GM04503 (cell line): ENCODE measurements around the gene HDGFL2.
"Not testable (repeated sequence)": the region's sequence is repeated elsewhere in the genome, so short reads cannot be mapped to it uniquely, and the experiment has no call there.

Source experiments
- DNase-seq: peaks from one replicate; pipeline ENCODE4 v3.0.0-alpha.2; 2012; ENCODE audit warnings: low read depth

HDGFL2 gene

GRCh38 chr19:4516199-4516938 is 44.3 kb downstream of the HDGFL2 start:
- no peak for DNase-seq

- no peak for DNase-seq
These were observed 44.8 kb downstream of the HDGFL2 start for GRCh38 chr19:4516939-4517300.

DNA sequence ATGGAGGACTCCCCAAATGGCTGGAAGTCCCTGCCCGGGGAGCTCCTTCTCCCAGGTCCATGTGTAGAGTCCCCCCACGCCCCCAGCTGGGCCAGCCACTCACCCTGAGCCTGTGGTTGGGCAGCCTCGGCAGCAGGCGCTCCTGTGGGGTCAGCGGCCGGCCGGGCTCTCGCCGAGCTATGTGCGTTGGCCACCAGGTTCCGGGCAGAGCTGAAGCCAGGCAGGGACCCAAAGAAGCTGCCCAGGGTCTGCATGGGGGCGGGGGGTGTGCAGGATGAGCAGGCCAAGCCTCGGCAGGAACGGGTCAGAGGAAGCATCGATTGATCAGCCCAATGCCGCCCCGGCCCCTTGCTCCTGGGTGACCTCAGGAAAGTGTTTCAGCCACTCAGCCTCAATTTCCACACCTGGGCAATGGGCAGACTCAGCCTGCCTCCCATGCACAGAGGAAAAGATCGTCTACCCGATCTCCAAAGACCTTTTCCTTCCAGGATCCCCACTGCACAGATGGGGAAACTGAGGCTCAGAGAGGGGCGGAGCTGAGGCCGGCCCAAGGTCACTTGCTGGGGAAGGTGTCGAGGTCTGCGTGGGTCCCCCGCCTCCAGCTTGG is 45.5 kb downstream of the HDGFL2 start:
- DNase-seq, result no peak

GRCh38 chr19:4518345-4519171 is 46.5 kb downstream of the HDGFL2 start, which contains the start of gene PLIN4:
Gene PLIN4 (minus strand): TSS chr19:4518486. CDS start chr19:4518272, 214 bp downstream.
- no peak for DNase-seq

GRCh38 chr19:4519172-4519496 is 47.0 kb downstream of the HDGFL2 start:
- no peak for DNase-seq

DNA sequence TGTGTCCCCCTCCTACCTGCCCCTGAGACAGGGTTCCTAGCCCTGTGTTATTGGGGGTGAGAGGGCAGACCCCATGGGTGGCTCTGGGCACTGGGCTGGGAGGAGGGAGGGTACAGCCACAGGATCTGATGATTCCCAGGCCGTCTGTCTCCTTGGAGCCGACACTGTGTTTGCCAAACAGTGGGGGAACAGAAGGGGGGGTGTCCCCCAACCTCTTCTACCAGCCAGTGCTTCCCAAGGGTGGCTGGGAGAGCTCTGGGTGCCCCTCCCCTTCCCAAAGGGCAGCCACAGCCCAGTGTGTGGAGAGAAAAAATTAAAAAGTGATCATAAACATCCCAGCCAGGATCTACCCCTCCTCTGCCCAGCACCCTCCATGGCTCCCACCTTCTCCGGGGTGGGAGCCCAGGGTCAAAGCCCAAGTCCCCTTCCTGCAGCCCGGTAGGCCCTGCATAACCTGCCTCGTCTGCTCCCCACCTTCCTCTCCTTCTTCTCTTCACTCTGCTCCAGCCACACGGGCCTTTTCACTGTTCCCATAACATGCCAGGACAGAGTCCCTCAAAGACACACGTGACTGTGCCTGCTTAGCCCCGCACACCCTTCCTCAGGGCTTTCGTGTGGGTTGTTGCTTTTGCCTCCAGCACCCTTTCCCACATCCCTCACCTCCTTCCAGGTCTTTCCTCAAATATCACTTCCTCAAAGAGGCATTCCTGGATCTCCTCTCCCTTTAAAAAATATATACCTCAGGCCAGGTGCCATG is 47.6 kb downstream of the HDGFL2 start:
- DNase-seq, result no peak

DNA sequence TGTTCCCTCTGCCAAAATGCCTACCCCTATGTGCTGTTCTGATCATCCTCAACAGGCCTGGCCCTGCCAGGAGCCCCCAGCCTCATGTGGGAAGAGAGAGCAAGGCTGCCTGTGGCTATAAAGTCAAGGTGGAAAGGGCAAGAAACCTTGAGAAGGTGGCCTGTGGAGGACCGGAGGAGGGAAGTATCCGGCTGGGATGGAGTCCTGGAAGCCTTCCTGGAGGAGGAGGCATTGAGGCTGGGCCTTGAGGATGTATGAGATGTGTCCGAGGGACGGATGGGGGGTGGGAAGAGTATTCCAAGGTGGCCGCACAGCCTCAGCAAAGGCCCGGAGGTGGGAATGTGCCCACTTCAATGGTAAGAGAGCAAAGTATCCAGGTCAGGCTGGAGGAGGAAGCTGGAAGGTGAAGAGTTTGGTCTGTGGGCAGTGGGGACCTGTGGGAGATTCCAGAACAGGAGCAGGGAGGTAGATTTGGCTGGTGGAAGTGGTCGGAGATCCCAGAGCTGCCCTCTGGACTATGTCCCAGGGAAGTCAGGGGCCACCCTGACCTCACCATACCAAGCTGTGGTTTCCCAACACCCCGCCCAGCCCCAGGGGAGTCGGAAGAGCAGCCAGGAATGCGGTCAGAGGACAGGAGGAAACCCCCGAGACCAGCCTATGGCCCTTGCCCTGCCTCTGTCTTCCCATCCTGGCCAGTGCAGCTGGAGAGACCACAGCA is 49.2 kb downstream of the HDGFL2 start:
- no peak for DNase-seq

GRCh38 chr19:4521888-4522242 is 49.8 kb downstream of the HDGFL2 start:
- DNase-seq, result no peak

DNA sequence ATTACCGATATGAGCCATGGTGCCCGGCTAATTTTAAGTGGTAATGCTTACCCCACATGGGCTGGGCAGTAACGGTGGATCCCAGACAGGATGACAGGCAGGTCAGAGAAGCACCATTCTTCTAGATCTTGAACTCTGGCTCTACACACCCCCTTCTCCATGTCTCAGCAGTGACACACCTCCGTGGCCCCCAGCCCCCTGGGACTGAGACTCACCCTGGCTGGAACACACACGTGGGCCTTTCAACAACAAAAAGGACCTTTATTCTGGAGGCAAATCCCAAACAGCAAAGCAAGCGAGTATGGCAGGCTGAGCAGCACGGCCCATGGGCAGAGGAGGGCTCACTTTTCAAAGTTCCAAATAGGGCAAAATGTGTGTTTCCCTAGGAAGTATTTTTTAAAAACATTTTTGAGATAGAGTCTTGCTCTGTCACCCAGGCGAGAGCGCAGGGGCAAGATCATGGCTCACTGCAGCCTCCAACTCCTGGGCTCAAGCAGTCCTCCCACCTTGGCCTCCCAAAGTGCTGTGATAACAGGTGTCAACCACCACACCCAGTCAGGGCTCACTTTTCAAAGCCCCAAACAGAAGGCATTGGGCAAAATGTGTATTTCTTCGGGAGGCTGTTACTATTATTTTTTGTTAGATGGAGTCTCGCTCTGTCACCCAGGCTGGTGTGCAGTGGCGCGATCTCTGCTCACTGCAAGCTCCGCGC is 50.4 kb downstream of the HDGFL2 start:
- DNase-seq, result no peak

DNA sequence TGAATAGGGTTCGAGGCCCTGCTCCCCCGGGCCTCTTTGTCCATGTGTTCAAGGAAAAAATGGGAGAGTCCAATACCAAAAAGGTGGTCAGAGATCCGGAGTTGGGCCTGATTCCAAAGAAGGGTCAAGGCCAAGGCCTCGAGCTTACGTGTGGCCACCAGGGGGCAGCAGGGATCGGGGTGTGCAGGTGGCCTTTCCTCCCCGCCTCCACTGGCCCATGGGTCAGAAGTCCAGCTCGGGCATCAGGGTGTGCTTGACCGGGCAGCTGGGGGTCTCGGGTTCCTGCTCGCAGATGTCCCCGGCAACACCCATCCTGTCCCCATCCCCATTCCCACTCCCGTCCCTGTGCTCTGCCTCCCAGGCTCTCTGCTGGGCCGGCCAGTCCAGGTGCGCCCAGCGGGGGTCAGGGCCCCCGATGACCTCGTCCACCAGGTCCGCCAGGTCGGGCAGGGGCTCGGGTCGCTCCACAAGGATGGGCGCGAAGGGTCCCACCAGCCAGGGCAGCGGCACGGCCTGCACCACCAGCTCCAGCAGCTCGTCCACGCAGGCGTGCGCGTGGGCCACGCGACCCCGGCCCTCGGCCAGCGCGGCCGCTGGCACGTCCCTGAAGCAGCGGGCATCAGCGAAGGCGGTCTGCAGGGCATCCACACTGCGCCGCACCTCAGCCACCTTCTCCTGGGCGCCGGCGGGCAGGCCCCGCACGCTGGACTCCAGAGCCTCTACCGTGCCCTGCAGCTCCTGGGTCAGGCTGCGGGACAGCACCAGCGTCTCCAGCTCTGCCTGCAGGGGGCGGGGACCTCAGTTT is 51.4 kb downstream of the HDGFL2 start:
- no peak for DNase-seq

GRCh38 chr19:4524808-4525562 is 52.9 kb downstream of the HDGFL2 start:
- no peak for DNase-seq

DNA sequence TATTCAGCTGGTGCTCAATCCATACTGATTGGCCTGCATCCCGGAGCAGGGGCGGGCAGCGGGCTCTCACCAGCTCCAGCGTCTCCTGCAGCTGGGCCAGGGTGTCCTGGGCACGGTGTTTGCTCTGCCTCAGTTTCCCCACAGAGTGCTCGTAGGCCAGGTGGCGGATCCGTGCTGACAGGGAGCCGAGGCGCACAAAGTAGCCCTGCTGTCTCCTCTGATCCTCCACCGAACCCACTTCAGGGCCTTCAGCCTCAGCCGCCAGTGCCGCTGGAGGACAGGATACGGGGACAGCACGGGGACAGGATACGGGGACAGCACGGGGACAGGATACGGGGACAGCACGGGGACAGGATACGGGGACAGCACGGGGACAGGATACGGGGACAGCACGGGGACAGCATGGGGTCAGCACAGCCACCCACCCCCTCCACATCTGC is 53.5 kb downstream of the HDGFL2 start:
- DNase-seq, result no peak

DNA sequence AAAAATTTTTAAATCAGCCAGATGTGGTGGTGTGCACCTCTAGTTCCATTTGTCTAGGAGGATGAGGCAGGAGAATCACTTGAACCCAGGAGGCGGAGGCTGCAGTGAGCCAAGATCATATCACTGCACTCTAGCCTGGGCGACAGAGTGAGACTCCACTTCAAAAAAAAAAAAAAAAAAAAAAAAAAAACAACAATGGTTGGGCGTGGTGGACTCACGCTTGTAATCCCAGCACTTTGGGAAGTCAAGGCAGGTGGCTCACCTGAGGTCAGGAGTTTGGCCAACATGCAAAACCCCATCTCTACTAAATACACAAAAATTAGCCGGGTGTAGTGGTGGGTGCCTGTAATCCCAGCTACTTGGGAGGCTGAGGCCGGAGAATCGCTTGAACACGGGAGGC is 55.3 kb downstream of the HDGFL2 start:
- not testable (repeated sequence) for DNase-seq

DNA sequence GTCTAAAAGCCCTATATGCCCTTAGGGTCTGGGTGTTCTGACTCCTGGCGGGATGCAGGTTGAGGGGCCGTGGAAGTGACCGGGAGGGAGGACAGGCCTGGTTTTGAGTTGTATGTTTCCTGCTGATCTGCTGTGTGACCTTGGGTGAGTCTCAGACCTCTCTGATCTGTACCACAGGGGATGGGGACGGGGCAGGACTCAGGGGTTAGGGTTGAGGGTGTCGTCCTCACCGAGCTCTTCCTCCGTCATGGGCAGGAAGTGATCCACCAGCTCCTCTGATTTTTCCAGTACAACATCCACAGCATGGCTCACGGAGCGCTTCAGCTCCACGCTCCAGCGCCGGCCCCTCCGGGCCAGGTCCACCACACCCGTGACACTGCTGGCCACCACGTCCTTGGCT is 56.7 kb downstream of the HDGFL2 start:
- DNase-seq, result no peak

DNA sequence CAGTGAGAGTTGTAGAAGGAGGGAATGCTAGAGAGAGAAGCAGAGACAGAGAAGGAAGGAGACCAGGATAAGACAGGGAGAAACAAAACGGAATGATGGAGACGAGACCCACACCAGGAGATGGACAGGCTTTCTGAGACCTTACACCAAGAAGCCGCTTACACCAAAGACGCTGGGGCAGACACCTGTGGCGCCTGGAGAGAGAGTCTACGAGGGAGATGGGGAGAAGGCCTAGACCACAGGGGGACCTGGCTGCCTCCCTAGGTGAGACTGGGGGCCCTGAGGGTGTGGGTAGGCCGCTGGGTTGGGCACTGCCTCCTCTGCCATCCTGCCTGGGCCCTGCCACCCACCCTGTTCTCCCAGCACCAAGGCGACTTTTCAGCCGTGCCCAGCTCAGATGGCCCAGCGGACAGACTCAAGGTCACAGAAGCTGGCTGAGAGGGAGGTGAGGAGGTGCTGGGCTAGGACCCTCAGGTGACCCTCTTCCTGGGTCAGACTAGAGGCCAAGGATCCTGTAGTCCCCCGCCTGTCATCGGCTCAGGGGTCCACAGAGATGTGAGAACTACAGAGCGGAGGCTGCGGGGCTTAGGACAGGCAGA is 57.9 kb downstream of the HDGFL2 start:
- DNase-seq, result no peak

GRCh38 chr19:4531562-4532165 is 59.6 kb downstream of the HDGFL2 start:
- DNase-seq, result no peak

GRCh38 chr19:4533334-4533733 is 61.2 kb downstream of the HDGFL2 start:
- DNase-seq, result no peak

DNA sequence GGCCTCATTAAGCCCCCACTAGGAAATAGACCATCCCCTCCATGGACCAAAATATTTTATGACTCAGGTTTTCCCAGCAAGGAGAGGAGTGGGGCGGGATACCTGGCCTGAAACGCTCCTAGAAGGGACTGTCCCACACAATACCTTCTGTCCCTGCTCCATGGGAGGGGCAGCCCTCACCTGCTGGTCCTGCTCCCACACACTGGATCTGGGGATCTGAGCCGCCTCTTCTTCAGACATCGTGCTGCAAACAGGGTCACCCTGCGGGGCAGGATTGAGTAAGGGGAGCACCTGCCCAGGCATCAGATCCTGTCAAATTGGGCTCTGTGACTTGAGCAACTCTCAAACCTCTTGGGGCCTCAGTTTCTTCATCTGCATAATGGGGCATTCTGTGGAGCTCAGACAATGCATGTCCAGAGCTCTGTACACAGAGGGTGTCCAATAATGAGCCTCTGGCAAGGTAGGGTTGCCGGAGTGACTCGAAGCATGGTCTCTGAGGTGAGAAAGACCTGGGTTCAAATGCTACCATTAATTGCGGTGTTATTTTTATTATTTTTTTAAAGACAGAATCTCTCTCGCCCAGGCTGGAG is 61.8 kb downstream of the HDGFL2 start:
- DNase-seq, result no peak
